GM12891 (cell line): ENCODE data around the gene FZD7.

Experiments used
- PAX5 ChIP-seq: IDR thresholded peaks from 2 replicates; pipeline ENCODE4 v1.6.1; 2011; ENCODE audit warnings: low read length, moderate library complexity, mild to moderate bottlenecking; ENCODE audit not compliant: insufficient read depth, severe bottlenecking
- POLR2A ChIP-seq: IDR thresholded peaks from 2 replicates; pipeline ENCODE4 v1.6.1; 2011; ENCODE audit warnings: low read depth, low read length, control low read depth
- POLR2AphosphoS5 ChIP-seq: IDR thresholded peaks from 2 replicates; pipeline ENCODE4 v1.6.1; 2011; ENCODE audit warnings: low read depth, low read length, control low read depth
- POU2F2 ChIP-seq: IDR thresholded peaks from 2 replicates; pipeline ENCODE4 v1.6.1; 2011; ENCODE audit warnings: low read depth, mild to moderate bottlenecking, control low read depth, low read length, moderate library complexity
- SPI1 ChIP-seq: IDR thresholded peaks from 2 replicates; pipeline ENCODE4 v1.6.1; 2011; ENCODE audit warnings: low read depth, low read length, control low read depth
- TAF1 ChIP-seq: IDR thresholded peaks from 2 replicates; pipeline ENCODE4 v1.6.1; 2011; ENCODE audit warnings: low read depth, low read length, control low read depth

- TF ChIP-seq POLR2AphosphoS5 (no peak), POLR2A (no peak), SPI1 (no peak), TAF1 (no peak), PAX5 (no peak), POU2F2 (no peak)
Measured at GRCh38 chr2:202018950-202019349, 14.7 kb upstream of the FZD7 start.
